Measurements from ENCODE around the gene NSRP1. TPM values are rescaled to one million over a fixed set of nuclear protein-coding genes. Genes with fewer than 3 reads are reported as not detected.

The NSRP1 gene
- total RNA-seq, 4 donors from 2014 or later, result 18.7 to 33.5 (median 22.8) TPM

DNA sequence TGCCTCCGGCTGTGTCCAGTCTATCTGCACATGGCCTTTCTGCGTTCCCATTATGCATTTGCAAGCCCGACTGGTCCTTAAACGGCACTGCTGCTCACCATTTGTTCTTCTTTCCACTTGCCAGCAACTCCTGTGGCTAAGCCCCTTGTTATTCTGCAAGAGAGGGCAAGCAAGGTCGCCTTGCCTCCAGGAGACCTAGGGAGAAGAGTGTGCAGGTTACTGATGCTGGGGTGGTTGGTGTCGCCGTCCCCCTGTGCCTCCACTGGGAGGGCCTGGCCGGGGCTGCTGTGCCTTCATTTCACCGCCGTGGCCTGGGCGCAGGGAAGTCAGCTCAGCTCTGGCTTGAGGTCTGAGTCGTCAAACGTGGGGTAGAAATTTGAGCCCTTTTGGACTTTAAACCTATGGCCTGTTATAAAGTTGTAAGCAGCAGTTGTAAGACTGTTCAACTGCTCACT lies 106.1 kb downstream of the NSRP1 start:
- DNase-seq (ENCODE audit: low spot score in 2 of 2), result no peak
- H3K9me3 ChIP-seq, result no peaks in the 10 kb centered on the region
- WGBS, result 96% methylated on average over 4 of the region's 13 CpGs
- no peak overlapping the region for H3K27ac ChIP-seq
- H3K4me1 ChIP-seq, result peaks cover 22% of the 10 kb centered on the region
- H3K4me3 ChIP-seq, result no peak overlapping the region
- H3K27me3 ChIP-seq, result no peaks in the 10 kb centered on the region
- H3K36me3 ChIP-seq, result no peaks in the 10 kb centered on the region
- TF ChIP-seq, protein P1, sequence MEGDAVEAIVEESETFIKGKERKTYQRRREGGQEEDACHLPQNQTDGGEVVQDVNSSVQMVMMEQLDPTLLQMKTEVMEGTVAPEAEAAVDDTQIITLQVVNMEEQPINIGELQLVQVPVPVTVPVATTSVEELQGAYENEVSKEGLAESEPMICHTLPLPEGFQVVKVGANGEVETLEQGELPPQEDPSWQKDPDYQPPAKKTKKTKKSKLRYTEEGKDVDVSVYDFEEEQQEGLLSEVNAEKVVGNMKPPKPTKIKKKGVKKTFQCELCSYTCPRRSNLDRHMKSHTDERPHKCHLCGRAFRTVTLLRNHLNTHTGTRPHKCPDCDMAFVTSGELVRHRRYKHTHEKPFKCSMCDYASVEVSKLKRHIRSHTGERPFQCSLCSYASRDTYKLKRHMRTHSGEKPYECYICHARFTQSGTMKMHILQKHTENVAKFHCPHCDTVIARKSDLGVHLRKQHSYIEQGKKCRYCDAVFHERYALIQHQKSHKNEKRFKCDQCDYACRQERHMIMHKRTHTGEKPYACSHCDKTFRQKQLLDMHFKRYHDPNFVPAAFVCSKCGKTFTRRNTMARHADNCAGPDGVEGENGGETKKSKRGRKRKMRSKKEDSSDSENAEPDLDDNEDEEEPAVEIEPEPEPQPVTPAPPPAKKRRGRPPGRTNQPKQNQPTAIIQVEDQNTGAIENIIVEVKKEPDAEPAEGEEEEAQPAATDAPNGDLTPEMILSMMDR (IDR thresholded peaks at IDR 0.05), result no peak
- TF ChIP-seq POLR2AphosphoS5 (IDR thresholded peaks at IDR 0.05) (no peak), EP300 (IDR thresholded peaks at IDR 0.05) (no peak), POLR2A (IDR thresholded peaks at IDR 0.05) (no peak)

DNA sequence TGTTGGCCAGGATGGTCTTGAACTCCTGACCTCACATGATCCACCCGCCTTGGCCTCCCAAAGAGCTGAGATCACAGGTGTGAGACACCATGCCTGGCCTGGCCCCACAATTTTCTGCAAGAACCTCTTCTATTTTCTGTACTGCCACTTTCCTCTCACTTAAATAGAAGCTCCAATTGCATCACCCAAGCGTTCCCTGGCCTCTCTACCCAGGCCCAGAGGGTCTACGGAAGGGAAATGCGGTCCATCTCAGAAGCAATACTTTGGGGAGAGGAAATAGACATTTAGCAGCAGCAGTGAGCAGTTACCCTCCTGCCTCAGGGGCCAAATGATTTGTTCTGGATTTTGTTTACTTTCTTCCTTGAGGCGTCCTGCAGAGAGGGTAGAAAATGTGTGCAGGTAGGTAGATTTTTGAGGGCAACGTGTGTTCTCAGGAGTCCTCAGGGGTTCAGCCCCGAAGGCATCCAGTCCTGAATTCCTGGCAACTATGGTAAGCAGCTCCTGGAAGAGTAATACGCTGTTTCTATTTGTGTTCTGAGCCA lies 107.9 kb downstream of the NSRP1 start:
- Histone ChIP-seq H3K9me3 (no peaks in the 10 kb centered on the region), H3K27ac (no peak overlapping the region), H3K4me1 (peaks cover 34% of the 10 kb centered on the region), H3K27me3 (no peaks in the 10 kb centered on the region), H3K4me3 (no peak overlapping the region), H3K36me3 (no peaks in the 10 kb centered on the region)
- DNase-seq (ENCODE audit: low spot score in 2 of 2), result no peak
- WGBS, result 75% methylated on average over 8 of the region's 8 CpGs
- no peak for TF ChIP-seq EP300 (IDR thresholded peaks at IDR 0.05)
- TF ChIP-seq, protein P1 (IDR thresholded peaks at IDR 0.05), result no peak
- no peak for TF ChIP-seq POLR2A (IDR thresholded peaks at IDR 0.05)
- no peak for TF ChIP-seq POLR2AphosphoS5 (IDR thresholded peaks at IDR 0.05)

DNA sequence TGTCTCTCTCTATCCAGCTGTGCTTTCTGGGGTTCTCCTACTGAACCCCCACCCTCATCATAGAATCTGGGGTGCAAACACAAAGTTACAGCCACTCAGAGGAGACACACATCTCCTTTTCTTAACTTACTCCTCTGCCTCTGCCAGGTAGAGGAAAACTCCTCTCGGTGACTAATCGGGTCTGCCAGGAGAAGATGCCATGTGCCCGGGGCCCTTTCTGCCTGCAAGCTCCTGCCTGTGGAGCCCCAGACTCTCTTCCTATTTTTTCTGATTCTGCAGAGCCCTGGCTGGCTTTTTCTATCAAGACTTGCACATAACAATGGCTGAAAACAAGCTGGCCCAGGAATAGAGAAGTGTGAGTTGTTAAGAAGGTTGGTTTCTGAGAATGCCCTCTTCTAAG lies 108.5 kb downstream of the NSRP1 start:
- Histone ChIP-seq H3K27me3 (no peaks in the 10 kb centered on the region), H3K27ac (no peak overlapping the region), H3K36me3 (no peaks in the 10 kb centered on the region), H3K4me1 (peaks cover 35% of the 10 kb centered on the region), H3K9me3 (no peaks in the 10 kb centered on the region), H3K4me3 (no peak overlapping the region)
- WGBS, result 71% methylated on average over 3 of the region's 3 CpGs
- DNase-seq (ENCODE audit: low spot score in 2 of 2), result no peak
- no peak for TF ChIP-seq POLR2AphosphoS5 (IDR thresholded peaks at IDR 0.05)
- TF ChIP-seq POLR2A (IDR thresholded peaks at IDR 0.05), result no peak
- TF ChIP-seq EP300 (IDR thresholded peaks at IDR 0.05), result no peak
- TF ChIP-seq, protein P1 (IDR thresholded peaks at IDR 0.05), result no peak

DNA sequence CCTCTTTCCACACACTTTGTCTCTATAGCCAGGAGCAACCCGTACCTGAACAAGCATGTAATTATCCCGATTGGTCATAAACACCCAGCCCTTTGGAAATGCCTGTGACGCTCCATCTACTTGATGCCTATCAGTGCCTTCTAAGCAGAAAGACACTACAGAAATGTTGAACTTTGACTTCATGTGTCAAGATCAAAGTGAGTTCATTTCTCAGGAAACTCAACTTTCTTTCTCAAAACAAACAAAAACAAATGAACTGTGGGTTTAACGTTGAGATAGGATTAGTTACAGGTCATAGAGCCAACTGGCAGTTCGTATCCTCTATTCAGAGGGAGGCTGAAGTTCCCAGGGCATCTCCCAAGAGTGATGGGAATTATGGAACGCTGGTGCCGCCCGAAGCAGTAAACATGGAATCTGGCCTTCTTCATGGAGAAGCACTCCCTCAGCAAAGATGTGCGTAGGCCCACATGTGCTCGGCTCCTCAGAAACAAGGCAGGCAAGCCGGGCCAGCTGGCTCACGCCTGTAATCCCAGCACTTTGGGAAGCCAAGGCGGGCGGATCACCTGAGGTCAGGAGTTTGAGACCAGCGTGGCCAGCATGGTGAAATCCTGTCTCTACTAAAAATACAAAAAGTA lies 109.4 kb downstream of the NSRP1 start:
- H3K4me3 ChIP-seq, result no peak overlapping the region
- H3K27ac ChIP-seq, result no peak overlapping the region
- WGBS, result 67% methylated on average over 15 of the region's 15 CpGs
- TF ChIP-seq POLR2A (IDR thresholded peaks at IDR 0.05) (no peak), EP300 (IDR thresholded peaks at IDR 0.05) (no peak), POLR2AphosphoS5 (IDR thresholded peaks at IDR 0.05) (no peak)
- TF ChIP-seq, protein P1 (IDR thresholded peaks at IDR 0.05), result no peak
- peaks cover 37% of the 10 kb centered on the region for H3K4me1 ChIP-seq
- no peaks in the 10 kb centered on the region for H3K36me3 ChIP-seq
- H3K9me3 ChIP-seq, result no peaks in the 10 kb centered on the region
- no peak for DNase-seq (ENCODE audit: low spot score in 2 of 2)
- no peaks in the 10 kb centered on the region for H3K27me3 ChIP-seq

DNA sequence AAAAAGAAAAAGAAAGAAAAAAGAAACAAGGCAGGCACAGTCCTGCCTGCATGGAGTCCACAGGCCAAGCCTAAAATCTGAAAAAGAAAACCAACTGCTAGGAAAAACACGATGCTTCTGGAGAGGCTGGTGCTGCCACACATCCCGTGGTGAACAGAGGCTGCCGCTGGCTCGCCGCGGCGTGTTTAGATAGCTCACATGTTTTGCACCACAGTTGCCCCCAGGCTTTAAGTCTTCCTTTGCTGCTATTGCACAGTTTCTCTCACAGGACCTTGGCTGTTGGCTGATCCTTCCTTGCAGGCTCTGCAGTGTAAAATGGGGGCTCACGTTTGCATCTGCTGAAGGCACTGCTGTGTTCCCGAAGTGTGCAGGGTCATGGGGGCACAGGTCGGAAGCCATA lies 110.3 kb downstream of the NSRP1 start:
- Histone ChIP-seq H3K4me3 (no peak overlapping the region), H3K27ac (no peak overlapping the region), H3K9me3 (no peaks in the 10 kb centered on the region), H3K4me1 (peaks cover 37% of the 10 kb centered on the region), H3K36me3 (no peaks in the 10 kb centered on the region), H3K27me3 (no peaks in the 10 kb centered on the region)
- DNase-seq (ENCODE audit: low spot score in 2 of 2), result no peak
- 45% methylated on average over 10 of the region's 10 CpGs for WGBS
- TF ChIP-seq EP300 (IDR thresholded peaks at IDR 0.05), result no peak
- no peak for TF ChIP-seq POLR2A (IDR thresholded peaks at IDR 0.05)
- TF ChIP-seq, protein P1 (IDR thresholded peaks at IDR 0.05), result no peak
- no peak for TF ChIP-seq POLR2AphosphoS5 (IDR thresholded peaks at IDR 0.05)
